B cell (primary cell): ENCODE data around the gene GDF11. TPM values are rescaled to one million over a fixed set of nuclear protein-coding genes. Genes with fewer than 3 reads are reported as not detected.

Experiments used
- ATAC-seq: fragments of 200-7000 bp; cut with Tn5 transposase; one replicate; pipeline ENCODE4 v1.10.0; 2021; ENCODE audit warnings: low read depth, mild to moderate bottlenecking, moderate number of reproducible peaks, moderate library complexity
- CTCF ChIA-PET: fragments of 350-600 bp; sonication (Branson Sonifier 250); formaldehyde crosslinking; loops from one replicate; lab custom pipeline; 2021; ENCODE audit warnings: antibody characterized with exemption, inconsistent platforms; lab: Charles Lee
- POLR2A ChIA-PET: fragments of 350-600 bp; sonication (Branson Sonifier 250); formaldehyde crosslinking; loops from one replicate; lab custom pipeline; 2021; ENCODE audit warnings: antibody characterized with exemption; lab: Charles Lee
- DNase-seq: peaks from one replicate; pipeline ENCODE4 v3.0.0; 2013
- H2AFZ ChIP-seq: 2 replicates; pipeline ENCODE4 v1.6.1; 2012; ENCODE audit warnings: mild to moderate bottlenecking, low read depth, low read length; ENCODE audit not compliant: insufficient read depth, poor library complexity, severe bottlenecking
- H3K27ac ChIP-seq, 2 donors: 1 replicate in 1 of 2; 2 replicates in 1 of 2; pipeline ENCODE4 v1.5.1; 2012 to 2013; ENCODE audit warnings: low read length in 2 of 2, mild to moderate bottlenecking in 2 of 2, moderate library complexity in 1 of 2
- H3K27me3 ChIP-seq, 4 experiments: fragments of 200-600 bp in 1 of 4; sonication (generic) in 1 of 4; replicated peaks in 1 of 4; 1 replicate in 2 of 4; 2 replicates in 2 of 4; pipeline versions ENCODE4 v1.6.1 to v1.7.0; 2013 to 2016; ENCODE audit warnings: low read length in 3 of 4, mild to moderate bottlenecking in 2 of 4, mixed read lengths in 1 of 4, moderate library complexity in 1 of 4; ENCODE audit not compliant: insufficient read depth in 4 of 4, control insufficient read depth in 3 of 4; ENCODE audit errors: control extremely low read depth in 1 of 4
- H3K36me3 ChIP-seq, 2 experiments: replicated peaks in 1 of 2; 1 replicate in 1 of 2; 2 replicates in 1 of 2; pipeline versions ENCODE4 v1.6.1 to v1.7.1; 2013; ENCODE audit warnings: low read length in 1 of 2; ENCODE audit not compliant: insufficient read depth in 2 of 2, control insufficient read depth in 1 of 2; ENCODE audit errors: control extremely low read depth in 1 of 2, extremely low read depth in 1 of 2
- H3K4me1 ChIP-seq, 2 donors: fragments of 200-600 bp in 1 of 2; sonication (generic) in 1 of 2; 1 replicate in 1 of 2; 2 replicates in 1 of 2; pipeline versions ENCODE4 v1.5.1 to v1.6.1; 2013 to 2017; ENCODE audit warnings: low read length in 2 of 2; ENCODE audit not compliant: control insufficient read depth in 2 of 2, insufficient read depth in 2 of 2
- H3K4me2 ChIP-seq: replicated peaks from 2 replicates; pipeline ENCODE3; 2012; ENCODE audit warnings: mild to moderate bottlenecking, low read depth, low read length; ENCODE audit not compliant: poor library complexity, severe bottlenecking
- H3K4me3 ChIP-seq, 5 experiments: fragments of 200-600 bp in 1 of 5; sonication (generic) in 1 of 5; 1 replicate in 3 of 5; 2 replicates in 2 of 5; pipeline versions ENCODE4 v1.5.1 to v1.7.0; 2011 to 2016; ENCODE audit warnings: low read length in 4 of 5, mild to moderate bottlenecking in 4 of 5, low read depth in 2 of 5, control low read depth in 1 of 5, moderate library complexity in 1 of 5; ENCODE audit not compliant: insufficient read depth in 1 of 5; ENCODE audit errors: control extremely low read depth in 1 of 5, extremely low read depth in 1 of 5
- H3K79me2 ChIP-seq: fragments of 200-600 bp; sonication (generic); one replicate; pipeline ENCODE4 v1.6.0; 2016; ENCODE audit warnings: low read length; ENCODE audit not compliant: control insufficient read depth, insufficient read depth
- H3K9ac ChIP-seq: fragments of 200-600 bp; sonication (generic); 2 replicates; pipeline ENCODE4 v1.6.1; 2017; ENCODE audit warnings: mild to moderate bottlenecking, low read length, moderate library complexity
- H3K9me3 ChIP-seq, 3 donors: one replicate each; pipeline versions ENCODE4 v1.6.1 to v1.7.1; 2013; ENCODE audit warnings: low read length in 2 of 3; ENCODE audit not compliant: control insufficient read depth in 2 of 3, insufficient read depth in 1 of 3; ENCODE audit errors: control extremely low read depth in 1 of 3
- H4K20me1 ChIP-seq: 2 replicates; pipeline ENCODE4 v1.6.0; 2012; ENCODE audit warnings: mild to moderate bottlenecking, low read length; ENCODE audit not compliant: insufficient read depth, control insufficient read depth, poor library complexity, severe bottlenecking
- H3K27ac Mint-ChIP-seq: one replicate; pipeline ENCODE4 v1.8.0; 2021; ENCODE audit warnings: mixed read lengths
- H3K27me3 Mint-ChIP-seq: one replicate; pipeline ENCODE4 v1.8.0; 2021; ENCODE audit warnings: mixed read lengths
- H3K4me1 Mint-ChIP-seq: one replicate; pipeline ENCODE4 v1.8.0; 2021; ENCODE audit warnings: mixed read lengths
- H3K4me3 Mint-ChIP-seq: one replicate; pipeline ENCODE4 v1.8.0; 2021; ENCODE audit warnings: mixed read lengths
- H3K9me3 Mint-ChIP-seq: one replicate; pipeline ENCODE4 v1.8.0; 2022; ENCODE audit warnings: mixed read lengths; ENCODE audit not compliant: insufficient read depth
- EZH2 ChIP-seq: IDR thresholded peaks from 2 replicates; pipeline ENCODE4 v1.6.1; 2012; ENCODE audit warnings: borderline replicate concordance, low read depth, mild to moderate bottlenecking, moderate library complexity, low read length; ENCODE audit not compliant: insufficient read depth, poor library complexity, severe bottlenecking
- WGBS: methylation state at CpG from one replicate; pipeline ENCODE4 v1.1.5; 2013; ENCODE audit warnings: missing lambda C conversion rate; ENCODE audit not compliant: insufficient coverage; 5-methylcytosine and 5-hydroxymethylcytosine counted together
- intact Hi-C: fragments of 100-400 bp; cut with micrococcal nuclease; formaldehyde crosslinking; loops from one replicate; pipeline ENCODE4 v1.10.0; 2022
- polyA plus RNA-seq: library from polyadenylated mRNA; depleted of rRNA; stranded (reverse); fragments of >200 nt; gene quantifications from 2 replicates; pipeline ENCODE4 v1.2.3, GENCODE V29; 2012
- total RNA-seq, 2 donors: library from RNA; stranded (reverse); fragments of 120-200 nt in 1 of 2; gene quantifications; 1 replicate in 1 of 2; 2 replicates in 1 of 2; pipeline versions ENCODE4 v1.2.3 to v1.2.4, GENCODE V29; 2013 to 2022
- TF ChIP-seq, protein P1 (sequence below): fragments of 200-600 bp; IDR thresholded peaks from one replicate; pipeline ENCODE4 v1.8.0; 2022; ENCODE audit warnings: antibody characterized with exemption, mild to moderate bottlenecking

Gene GDF11
- total and polyA plus RNA-seq, 2 donors (not counting 1 experiment from before 2014, with no cell fraction given), result 4.4 to 11.3 TPM

DNA sequence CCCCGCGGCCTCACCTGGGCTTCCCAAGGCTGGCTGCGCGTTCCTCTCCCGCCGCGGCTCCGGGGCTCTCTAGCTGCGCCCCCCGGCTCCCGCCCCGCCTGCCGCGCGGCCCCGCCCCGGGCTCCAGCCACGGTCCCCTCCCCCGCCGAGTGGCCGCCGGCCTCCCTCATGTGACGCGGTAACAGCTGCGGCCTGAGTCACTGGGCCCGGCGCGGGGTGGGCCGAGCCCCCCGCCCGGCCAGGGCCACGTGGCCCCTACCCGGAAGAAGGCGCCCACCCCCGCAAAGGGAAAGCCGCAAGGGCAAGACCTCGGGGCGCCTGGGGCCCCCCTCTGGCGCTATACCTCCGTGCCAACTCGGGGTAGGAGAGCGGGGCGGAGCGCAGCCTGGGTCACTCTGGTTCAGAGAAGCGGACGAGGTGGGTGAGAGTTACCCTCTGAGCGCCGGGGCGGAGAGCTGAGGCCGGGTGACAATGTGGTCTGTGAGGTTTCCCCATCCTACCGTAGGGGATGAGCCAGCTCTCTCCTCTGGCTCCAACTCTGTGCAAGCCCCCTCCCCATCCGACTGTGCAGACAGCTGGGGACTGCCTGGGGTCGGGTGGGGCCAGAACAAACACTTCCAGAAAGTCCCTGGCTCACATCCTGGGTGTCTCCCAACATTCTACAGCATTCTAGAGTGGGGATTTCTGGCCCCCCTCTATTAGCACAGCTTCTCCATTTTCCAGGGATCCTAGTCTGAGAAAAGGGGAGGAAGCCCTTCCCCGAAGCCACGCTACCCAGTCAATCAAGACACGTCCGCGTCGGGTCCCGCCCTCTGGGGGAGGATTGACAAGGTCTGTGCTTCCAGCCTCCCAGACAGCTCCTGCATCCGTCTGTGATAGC is 13.7 kb upstream of the GDF11 start, which contains the start of gene CD63:
TSS of gene CD63 (minus strand) at position 71 of the 880 bp plus-strand sequence. CDS start 668 bp downstream, outside the sequence.
- peaks cover 41% of the 10 kb centered on the region for H3K4me1 Mint-ChIP-seq

More for the DNA sequence above, 13.7 kb upstream of the GDF11 start, which contains the start of gene CD63:
- peak within 1 kb of the TSS; percentile 87 for H2AFZ ChIP-seq
- peak within 1 kb of the TSS; percentile 100 for H3K4me2 ChIP-seq
- Mint-ChIP-seq H3K9me3 (no peaks in the 10 kb centered on the region), H3K27ac (peak within 1 kb of the TSS; percentile 92), H3K4me3 (peak within 1 kb of the TSS; percentile 88), H3K27me3 (no peaks in the 10 kb centered on the region)
- peaks cover 0 to 11% of the 10 kb centered on the region in 2 experiments for H3K36me3 ChIP-seq
- no peaks in the 10 kb centered on the region for H3K79me2 ChIP-seq
- under 1% methylated on average over 55 of the region's 61 CpGs for WGBS
- intact Hi-C loops, result loop anchor here (1.0 kb wide), 2 partner anchors 9 to 13 kb away; partner anchors contain the start of gene BLOC1S1
- ATAC-seq, result peak; percentile 67
- peak within 1 kb of the TSS; percentile 90 for H3K9ac ChIP-seq
- ChIA-PET POLR2A (interaction anchor here (0.6 to 2.0 kb wide), 6 partner anchors 9 to 375 kb away, joined by 3 to 18 read pairs (median 4); partner anchors contain the start of genes BLOC1S1, DNAJC14 and PA2G4), CTCF (interaction anchor here (0.6 to 4.4 kb wide), 16 partner anchors 9 to 1331 kb away, joined by 3 to 41 read pairs (median 5); partner anchors contain the start of genes BLOC1S1, ORMDL2, RDH5 and SARNP)
- no peaks in the 10 kb centered on the region for H4K20me1 ChIP-seq
- H3K27ac ChIP-seq, result peak within 1 kb of the TSS; percentile 64 to 80
- DNase-seq, result peak; percentile 71
- H3K4me3 ChIP-seq, result peak within 1 kb of the TSS; percentile 55 to 91 (median 77)
- no peak for TF ChIP-seq EZH2
- TF ChIP-seq, protein P1, sequence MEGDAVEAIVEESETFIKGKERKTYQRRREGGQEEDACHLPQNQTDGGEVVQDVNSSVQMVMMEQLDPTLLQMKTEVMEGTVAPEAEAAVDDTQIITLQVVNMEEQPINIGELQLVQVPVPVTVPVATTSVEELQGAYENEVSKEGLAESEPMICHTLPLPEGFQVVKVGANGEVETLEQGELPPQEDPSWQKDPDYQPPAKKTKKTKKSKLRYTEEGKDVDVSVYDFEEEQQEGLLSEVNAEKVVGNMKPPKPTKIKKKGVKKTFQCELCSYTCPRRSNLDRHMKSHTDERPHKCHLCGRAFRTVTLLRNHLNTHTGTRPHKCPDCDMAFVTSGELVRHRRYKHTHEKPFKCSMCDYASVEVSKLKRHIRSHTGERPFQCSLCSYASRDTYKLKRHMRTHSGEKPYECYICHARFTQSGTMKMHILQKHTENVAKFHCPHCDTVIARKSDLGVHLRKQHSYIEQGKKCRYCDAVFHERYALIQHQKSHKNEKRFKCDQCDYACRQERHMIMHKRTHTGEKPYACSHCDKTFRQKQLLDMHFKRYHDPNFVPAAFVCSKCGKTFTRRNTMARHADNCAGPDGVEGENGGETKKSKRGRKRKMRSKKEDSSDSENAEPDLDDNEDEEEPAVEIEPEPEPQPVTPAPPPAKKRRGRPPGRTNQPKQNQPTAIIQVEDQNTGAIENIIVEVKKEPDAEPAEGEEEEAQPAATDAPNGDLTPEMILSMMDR, result no peak
- H3K4me1 ChIP-seq, result peaks cover 21 to 36% of the 10 kb centered on the region in 2 donors
- no peaks in the 10 kb centered on the region for H3K27me3 ChIP-seq
- no peaks in the 10 kb centered on the region for H3K9me3 ChIP-seq
